GM19463 (cell line): ENCODE data around the gene CFAP90.

ENCODE experiments used
- ATAC-seq: cut with Tn5 transposase; IDR thresholded peaks from one replicate; pipeline ENCODE4 v1.9.1; 2021; ENCODE audit warnings: mild to moderate bottlenecking, moderate library complexity; ENCODE audit not compliant: unreplicated experiment

CFAP90 gene

GRCh38 chr5:7827610-7828009 lies 23.3 kb downstream of the CFAP90 start:
- ATAC-seq = no peak

- ATAC-seq = no peak
Observed at GRCh38 chr5:7825630-7826029, 25.3 kb downstream of the CFAP90 start.

- no peak for ATAC-seq
Observed at GRCh38 chr5:7824995-7825394, 25.9 kb downstream of the CFAP90 start.

GRCh38 chr5:7823594-7823993 lies 27.3 kb downstream of the CFAP90 start:
- ATAC-seq = no peak

- ATAC-seq = no peak
Observed at GRCh38 chr5:7822449-7822848, 28.5 kb downstream of the CFAP90 start.

GRCh38 chr5:7816535-7816901 lies 34.4 kb downstream of the CFAP90 start:
- ATAC-seq = no peak

GRCh38 chr5:7815892-7816534 lies 34.9 kb downstream of the CFAP90 start:
- ATAC-seq = peak; percentile 91

GRCh38 chr5:7814816-7815215 lies 36.1 kb downstream of the CFAP90 start:
- ATAC-seq = no peak

GRCh38 chr5:7813576-7813975 lies 37.4 kb downstream of the CFAP90 start:
- no peak for ATAC-seq

- ATAC-seq = no peak
Observed at GRCh38 chr5:7813007-7813406, 37.9 kb downstream of the CFAP90 start.

- no peak for ATAC-seq
Observed at GRCh38 chr5:7811715-7812114, 39.2 kb downstream of the CFAP90 start.

GRCh38 chr5:7808998-7809397 lies 41.9 kb downstream of the CFAP90 start:
- no peak for ATAC-seq

GRCh38 chr5:7805379-7805778 lies 45.6 kb downstream of the CFAP90 start:
- ATAC-seq = no peak

GRCh38 chr5:7803937-7804336 lies 47.0 kb downstream of the CFAP90 start:
- no peak for ATAC-seq

- no peak for ATAC-seq
Observed at GRCh38 chr5:7802855-7803254, 48.1 kb downstream of the CFAP90 start.

- ATAC-seq = no peak
Observed at GRCh38 chr5:7801891-7802614, 48.9 kb downstream of the CFAP90 start.

GRCh38 chr5:7795306-7795705 lies 55.6 kb downstream of the CFAP90 start:
- ATAC-seq = no peak

- ATAC-seq = peak; percentile 46
Observed at GRCh38 chr5:7794823-7795222, 56.1 kb downstream of the CFAP90 start.

- ATAC-seq = peak; percentile 85
Observed at GRCh38 chr5:7794311-7794710, 56.6 kb downstream of the CFAP90 start.

- ATAC-seq = peak; percentile 7
Observed at GRCh38 chr5:7793895-7794294, 57.0 kb downstream of the CFAP90 start.

GRCh38 chr5:7789567-7789966 lies 61.4 kb downstream of the CFAP90 start:
- no peak for ATAC-seq

GRCh38 chr5:7787770-7788169 lies 63.2 kb downstream of the CFAP90 start:
- no peak for ATAC-seq
